Neural progenitor cell (in vitro differentiated cells): Measurements from ENCODE around the gene TSPAN17. TPM values are rescaled to one million over a fixed set of nuclear protein-coding genes. Genes with fewer than 3 reads are reported as not detected.

Source experiments
- DNase-seq: peaks from one replicate; pipeline ENCODE4 v3.0.0-alpha.2; 2016; ENCODE audit warnings: low spot score
- H2AFZ ChIP-seq: fragments of 200-600 bp; sonication (generic); replicated peaks from 2 replicates; pipeline ENCODE4 v1.6.1; 2016; ENCODE audit warnings: antibody characterized with exemption
- H3F3A ChIP-seq: fragments of 200-600 bp; sonication (generic); 2 replicates; pipeline ENCODE4 v1.6.1; 2016; ENCODE audit warnings: antibody characterized with exemption, low read depth
- H3K27ac ChIP-seq: fragments of 200-600 bp; sonication (generic); 2 replicates; pipeline ENCODE4 v1.5.1; 2016; ENCODE audit warnings: mild to moderate bottlenecking
- H3K27me3 ChIP-seq: fragments of 200-600 bp; sonication (generic); 2 replicates; pipeline ENCODE4 v1.6.1; 2016; ENCODE audit warnings: mild to moderate bottlenecking, moderate library complexity
- H3K36me3 ChIP-seq: fragments of 200-600 bp; sonication (generic); 2 replicates; pipeline ENCODE4 v1.5.1; 2016
- H3K4me1 ChIP-seq: fragments of 200-600 bp; sonication (generic); 2 replicates; pipeline ENCODE4 v1.6.1; 2016; ENCODE audit warnings: mixed run types
- H3K4me2 ChIP-seq: fragments of 200-600 bp; sonication (generic); 2 replicates; pipeline ENCODE4 v1.6.1; 2016
- H3K4me3 ChIP-seq: fragments of 200-600 bp; sonication (generic); 2 replicates; pipeline ENCODE4 v1.5.1; 2016
- H3K79me2 ChIP-seq: fragments of 200-600 bp; sonication (generic); 2 replicates; pipeline ENCODE4 v1.6.1; 2016; ENCODE audit warnings: low read depth
- H3K9ac ChIP-seq: fragments of 200-600 bp; sonication (generic); 2 replicates; pipeline ENCODE4 v1.6.1; 2016
- H3K9me3 ChIP-seq: fragments of 200-600 bp; sonication (generic); 2 replicates; pipeline ENCODE4 v1.5.1; 2016; ENCODE audit warnings: low read depth
- H4K20me1 ChIP-seq: fragments of 200-600 bp; sonication (generic); 2 replicates; pipeline ENCODE4 v1.6.1; 2016; ENCODE audit warnings: low read depth
- H3K27ac Mint-ChIP-seq: 3 replicates; pipeline ENCODE4 v1.8.0; 2021; ENCODE audit warnings: mixed read lengths
- H3K27me3 Mint-ChIP-seq: 2 replicates; pipeline ENCODE4 v1.8.0; 2022; ENCODE audit warnings: low read depth, mild to moderate bottlenecking, inconsistent platforms, moderate library complexity, mixed read lengths; ENCODE audit not compliant: insufficient read depth
- H3K36me3 Mint-ChIP-seq: 3 replicates; pipeline ENCODE4 v1.8.0; 2021; ENCODE audit warnings: mixed read lengths
- H3K4me1 Mint-ChIP-seq: 3 replicates; pipeline ENCODE4 v1.8.0; 2021; ENCODE audit warnings: mixed read lengths
- H3K4me3 Mint-ChIP-seq: 3 replicates; pipeline ENCODE4 v1.8.0; 2021; ENCODE audit warnings: mild to moderate bottlenecking, moderate library complexity, mixed read lengths
- H3K9me3 Mint-ChIP-seq: 3 replicates; pipeline ENCODE4 v1.8.0; 2020; ENCODE audit warnings: mixed read lengths
- CTCF ChIP-seq: fragments of 200-600 bp; sonication (generic); IDR thresholded peaks from 2 replicates; pipeline ENCODE4 v1.5.1; 2017; ENCODE audit warnings: antibody characterized with exemption, mild to moderate bottlenecking
- EZH2 ChIP-seq: fragments of 200-600 bp; sonication (generic); IDR thresholded peaks from 2 replicates; pipeline ENCODE4 v1.6.1; 2017; ENCODE audit warnings: antibody characterized with exemption, mild to moderate bottlenecking, moderate library complexity
- EZH2phosphoT487 ChIP-seq: fragments of 200-600 bp; sonication (generic); IDR thresholded peaks from 2 replicates; pipeline ENCODE4 v1.6.1; 2017; ENCODE audit warnings: antibody characterized with exemption
- total RNA-seq: library from RNA; depleted of rRNA; stranded (reverse); fragments of >200 nt; gene quantifications from 2 replicates; pipeline ENCODE4 v1.2.3, GENCODE V29; 2015; ENCODE audit warnings: low replicate concordance

The TSPAN17 gene
- total RNA-seq, 1 donor from 2014 or later, result 25.9 TPM

- Histone ChIP-seq H3K4me2 (peak overlapping the region; percentile 71), H3K36me3 (no peaks in the 10 kb centered on the region), H2AFZ (peak overlapping the region; percentile 39), H3K4me3 (peak overlapping the region; percentile 20), H3F3A (peaks cover 14% of the 10 kb centered on the region), H4K20me1 (peaks cover 9% of the 10 kb centered on the region), H3K9me3 (no peaks in the 10 kb centered on the region), H3K9ac (no peak overlapping the region), H3K27me3 (peaks cover 77% of the 10 kb centered on the region), H3K79me2 (no peaks in the 10 kb centered on the region), H3K4me1 (peaks cover 8% of the 10 kb centered on the region), H3K27ac (no peak overlapping the region)
- H3K9me3 Mint-ChIP-seq, result peaks cover 1% of the 10 kb centered on the region
- DNase-seq, result no peak
- TF ChIP-seq EZH2 (peak; percentile 93), EZH2phosphoT487 (peak; percentile 24), CTCF (no peak)
- H3K27ac Mint-ChIP-seq, result no peak overlapping the region
- H3K36me3 Mint-ChIP-seq, result no peaks in the 10 kb centered on the region
- H3K4me3 Mint-ChIP-seq, result peak overlapping the region; percentile 77
- H3K4me1 Mint-ChIP-seq, result peaks cover 17% of the 10 kb centered on the region
- H3K27me3 Mint-ChIP-seq, result peaks cover 56% of the 10 kb centered on the region
Measured at GRCh38 chr5:176620333-176620981, 26.8 kb upstream of the TSPAN17 start.

- Histone ChIP-seq H3K79me2 (no peaks in the 10 kb centered on the region), H3K9ac (no peak overlapping the region), H3F3A (peaks cover 14% of the 10 kb centered on the region), H3K27me3 (peaks cover 77% of the 10 kb centered on the region), H4K20me1 (peaks cover 9% of the 10 kb centered on the region), H3K27ac (no peak overlapping the region), H3K4me3 (no peak overlapping the region), H3K4me2 (no peak overlapping the region), H2AFZ (no peak overlapping the region), H3K4me1 (peaks cover 8% of the 10 kb centered on the region), H3K36me3 (no peaks in the 10 kb centered on the region), H3K9me3 (no peaks in the 10 kb centered on the region)
- no peak for DNase-seq
- peaks cover 3% of the 10 kb centered on the region for H3K9me3 Mint-ChIP-seq
- peaks cover 21% of the 10 kb centered on the region for H3K4me1 Mint-ChIP-seq
- H3K36me3 Mint-ChIP-seq, result no peaks in the 10 kb centered on the region
- H3K4me3 Mint-ChIP-seq, result no peak overlapping the region
- no peak for TF ChIP-seq CTCF
- TF ChIP-seq EZH2, result no peak
- no peak for TF ChIP-seq EZH2phosphoT487
- H3K27ac Mint-ChIP-seq, result no peak overlapping the region
- peaks cover 56% of the 10 kb centered on the region for H3K27me3 Mint-ChIP-seq
Measured at GRCh38 chr5:176621661-176622079, 25.6 kb upstream of the TSPAN17 start.

GRCh38 chr5:176624142-176624541 is 23.1 kb upstream of the TSPAN17 start:
- H2AFZ ChIP-seq, result no peak overlapping the region
- no peaks in the 10 kb centered on the region for H3K36me3 ChIP-seq
- no peaks in the 10 kb centered on the region for H3K9me3 ChIP-seq
- H3K27me3 Mint-ChIP-seq, result peaks cover 65% of the 10 kb centered on the region
- no peak for TF ChIP-seq CTCF
- no peak for TF ChIP-seq EZH2
- no peak for TF ChIP-seq EZH2phosphoT487
- no peak overlapping the region for H3K4me3 Mint-ChIP-seq
- H3K4me1 ChIP-seq, result peaks cover 8% of the 10 kb centered on the region
- H3K27ac ChIP-seq, result no peak overlapping the region
- H3K36me3 Mint-ChIP-seq, result no peaks in the 10 kb centered on the region
- no peaks in the 10 kb centered on the region for H3K79me2 ChIP-seq
- H3K9ac ChIP-seq, result no peak overlapping the region
- no peak for DNase-seq
- no peak overlapping the region for H3K27ac Mint-ChIP-seq
- no peak overlapping the region for H3K4me2 ChIP-seq
- peaks cover 77% of the 10 kb centered on the region for H3K27me3 ChIP-seq
- peaks cover 24% of the 10 kb centered on the region for H3K4me1 Mint-ChIP-seq
- no peak overlapping the region for H3K4me3 ChIP-seq
- peaks cover 18% of the 10 kb centered on the region for H4K20me1 ChIP-seq
- H3F3A ChIP-seq, result peaks cover 22% of the 10 kb centered on the region
- peaks cover 3% of the 10 kb centered on the region for H3K9me3 Mint-ChIP-seq
